GM12878 (cell line): ENCODE data around the gene MRNIP. TPM values are rescaled to one million over a fixed set of nuclear protein-coding genes. Genes with fewer than 3 reads are reported as not detected.

Source experiments
- ATAC-seq: fragments of 200-7000 bp; cut with Tn5 transposase; 3 replicates; pipeline ENCODE4 v1.9.1; 2020; ENCODE audit warnings: mild to moderate bottlenecking, moderate library complexity
- BruUV-seq: library from RNA; stranded (reverse); fragments of 400-500 nt; replicated peaks from 2 replicates; lab custom pipeline; 2021; lab: Mats Ljungman, UMichigan
- CTCF ChIA-PET: fragments of 300-600 bp; sonication (Branson Sonifier 250); formaldehyde crosslinking; extraction: SDS; loops from one replicate; lab custom pipeline; 2021; ENCODE audit warnings: inconsistent platforms; lab: Yijun Ruan, JAX
- POLR2A ChIA-PET: fragments of 350-600 bp; formaldehyde crosslinking; extraction: SDS; loops from one replicate; lab custom pipeline; 2021; ENCODE audit warnings: inconsistent platforms; lab: Charles Lee
- RAD21 ChIA-PET: fragments of 300-600 bp; sonication (Branson Sonifier 250); formaldehyde crosslinking; loops from one replicate; lab custom pipeline; 2023; ENCODE audit warnings: antibody characterized with exemption; ENCODE audit not compliant: unreplicated experiment; lab: Charles Lee
- SMC1A ChIA-PET: fragments of 300-600 bp; sonication (Branson Sonifier 250); formaldehyde crosslinking; loops from one replicate; lab custom pipeline; 2023; ENCODE audit not compliant: unreplicated experiment, uncharacterized antibody; lab: Charles Lee
- DNase-seq: peaks from one replicate; pipeline ENCODE4 v3.0.0-alpha.2; 2011; ENCODE audit warnings: low read depth, low spot score
- FAIRE-seq: peaks from 3 replicates; lab custom pipeline; 2011; peaks lifted over from hg19 to GRCh38; lab: Jason Lieb, UNC
- H2AFZ ChIP-seq: 2 replicates; pipeline ENCODE4 v1.6.0; 2011; ENCODE audit warnings: low read depth, low read length, control low read depth; ENCODE audit not compliant: control insufficient read depth
- H3K27ac ChIP-seq: 2 replicates; pipeline ENCODE4 v1.5.1; 2011; ENCODE audit warnings: control low read depth; ENCODE audit not compliant: control insufficient read depth, insufficient read depth
- H3K27me3 ChIP-seq, 2 experiments: replicated peaks in 1 of 2; 2 replicates each; pipeline versions ENCODE4 v1.6.0 to v1.6.1; 2011; ENCODE audit warnings: low read length in 1 of 2; ENCODE audit not compliant: control insufficient read depth in 2 of 2, insufficient read depth in 2 of 2
- H3K36me3 ChIP-seq, 2 experiments: 2 replicates each; pipeline ENCODE4 v1.5.1; 2011; ENCODE audit warnings: low read length in 1 of 2; ENCODE audit not compliant: control insufficient read depth in 2 of 2, insufficient read depth in 2 of 2
- H3K4me1 ChIP-seq: 2 replicates; pipeline ENCODE4 v1.6.1; 2011; ENCODE audit warnings: mild to moderate bottlenecking, low read length, moderate library complexity, mixed read lengths; ENCODE audit not compliant: control insufficient read depth, insufficient read depth
- H3K4me2 ChIP-seq: 2 replicates; pipeline ENCODE4 v1.6.0; 2011; ENCODE audit warnings: control low read depth; ENCODE audit not compliant: control insufficient read depth, insufficient read depth
- H3K4me3 ChIP-seq: fragments of 200-600 bp; sonication (generic); 2 replicates; pipeline ENCODE4 v1.5.1; 2016
- H3K79me2 ChIP-seq: 2 replicates; pipeline ENCODE4 v1.6.0; 2011; ENCODE audit warnings: low read length; ENCODE audit not compliant: control insufficient read depth, insufficient read depth
- H3K9ac ChIP-seq: 2 replicates; pipeline ENCODE4 v1.8.0; 2011; ENCODE audit warnings: low read length, control low read depth, mixed read lengths; ENCODE audit not compliant: control insufficient read depth, insufficient read depth
- H3K9me3 ChIP-seq: replicated peaks from 3 replicates; pipeline ENCODE4 v1.5.1; 2011; ENCODE audit warnings: mild to moderate bottlenecking, low read length; ENCODE audit not compliant: control insufficient read depth, insufficient read depth
- H4K20me1 ChIP-seq: 2 replicates; pipeline ENCODE4 v1.6.0; 2011; ENCODE audit not compliant: control insufficient read depth, insufficient read depth
- BCL11A ChIP-seq: IDR thresholded peaks from 2 replicates; pipeline ENCODE4 v1.6.1; 2011; ENCODE audit warnings: low read depth, low read length
- E2F8 ChIP-seq: fragments of 450-650 bp; IDR thresholded peaks from 2 replicates; pipeline ENCODE4 v1.6.1; 2018; ENCODE audit warnings: mild to moderate bottlenecking, low read depth, moderate library complexity; ENCODE audit not compliant: partially characterized antibody
- EED ChIP-seq: sonication (generic); IDR thresholded peaks from 2 replicates; pipeline ENCODE4 v1.6.1; 2016; ENCODE audit warnings: antibody characterized with exemption, low read depth
- IKZF2 ChIP-seq, 2 experiments: fragments of 450-650 bp; IDR thresholded peaks; 2 replicates each; pipeline ENCODE4 v1.6.1; 2017; ENCODE audit warnings: mild to moderate bottlenecking in 2 of 2, moderate library complexity in 2 of 2
- IRF3 ChIP-seq: fragments of 450-650 bp; IDR thresholded peaks from 2 replicates; pipeline ENCODE4 v1.6.1; 2014; ENCODE audit warnings: mild to moderate bottlenecking
- NBN ChIP-seq: fragments of 450-650 bp; IDR thresholded peaks from 2 replicates; pipeline ENCODE4 v1.6.1; 2016
- PAX5 ChIP-seq: IDR thresholded peaks from 2 replicates; pipeline ENCODE4 v1.6.1; 2011; ENCODE audit warnings: low read depth, low read length, borderline replicate concordance
- PAX8 ChIP-seq: fragments of 450-650 bp; IDR thresholded peaks from 2 replicates; pipeline ENCODE4 v1.6.1; 2017; ENCODE audit warnings: mild to moderate bottlenecking, moderate library complexity
- PML ChIP-seq: IDR thresholded peaks from 2 replicates; pipeline ENCODE4 v1.6.1; 2012; ENCODE audit warnings: low read length, inconsistent platforms
- RBBP5 ChIP-seq: fragments of 200-600 bp; sonication (generic); conservative IDR thresholded peaks from 2 replicates; pipeline ENCODE4 v1.6.1; 2016
- SUZ12 ChIP-seq: fragments of 200-600 bp; sonication (generic); IDR thresholded peaks from one replicate; pipeline ENCODE4 v1.6.1; 2018; ENCODE audit warnings: antibody characterized with exemption, mild to moderate bottlenecking; ENCODE audit not compliant: unreplicated experiment
- TAF1 ChIP-seq: IDR thresholded peaks from 2 replicates; pipeline ENCODE4 v1.6.1; 2011; ENCODE audit warnings: mild to moderate bottlenecking, low read depth, low read length, borderline replicate concordance
- ZBTB11 ChIP-seq: fragments of 450-650 bp; formaldehyde crosslinking; IDR thresholded peaks from 2 replicates; pipeline ENCODE4 v1.5.0; 2022; ENCODE audit warnings: mild to moderate bottlenecking, missing genetic modification characterization
- ZNF217 ChIP-seq: fragments of 450-650 bp; IDR thresholded peaks from 2 replicates; pipeline ENCODE4 v1.6.1; 2017; ENCODE audit warnings: antibody characterized with exemption, mild to moderate bottlenecking
- WGBS: methylation state at CpG from one replicate; pipeline ENCODE4 v1.1.6; 2016; ENCODE audit warnings: low lambda C conversion rate; ENCODE audit not compliant: insufficient replicate concordance, insufficient coverage; ENCODE audit errors: missing lambda C conversion rate; 5-methylcytosine and 5-hydroxymethylcytosine counted together
- in situ Hi-C: fragments of 300-500 bp; cut with MboI; formaldehyde crosslinking; loops from 9 replicates; pipeline ENCODE4 v1.14.3; 2018; ENCODE audit warnings: mixed read lengths
- intact Hi-C: fragments of 100-400 bp; cut with micrococcal nuclease; formaldehyde crosslinking; loops from one replicate; pipeline ENCODE4 v1.14.2; 2022; ENCODE audit not compliant: unreplicated experiment
- polyA plus RNA-seq, 11 experiments: library from polyadenylated mRNA; depleted of rRNA in 4 of 11; unstranded in 6 of 11; stranded (reverse) in 5 of 11; fragments of >200 nt; fragmentation: Nextera tagmentation in 4 of 11; fragmentation: Illumina TruSeq in 1 of 11; extraction: Ambion mirVana in 4 of 11; extraction: Trizol in 1 of 11; gene quantifications; 1 replicate in 1 of 11; 2 replicates in 10 of 11; pipeline versions ENCODE4 v1.2.1 to v1.2.3, GENCODE V29; 2011 to 2016; ENCODE audit warnings: inconsistent platforms in 2 of 11, missing spikeins in 2 of 11, low read depth in 1 of 11
- total RNA-seq, 4 experiments: library from RNA; depleted of rRNA in 3 of 4; stranded (reverse); fragments of >200 nt in 3 of 4; fragmentation: Illumina TruSeq in 1 of 4; extraction: Trizol in 1 of 4; gene quantifications; 2 replicates each; pipeline versions ENCODE4 v1.2.1 to v1.2.3, GENCODE V29; 2013 to 2021

Gene MRNIP
- total and polyA plus RNA-seq, 10 of the 15 experiments (the other 5 are each of a cell fraction or from before 2014, with no cell fraction given), result 2.4 to 30.4 (median 13.1) TPM

- no peak for TF ChIP-seq E2F8
- no peak for TF ChIP-seq SUZ12
- TF ChIP-seq PML, result no peak
- TF ChIP-seq ZNF217, result no peak
- TF ChIP-seq EED, result no peak
- TF ChIP-seq TAF1, result no peak
- TF ChIP-seq IKZF2 (IDR thresholded peaks at IDR 0.05), result no peak
- no peak for TF ChIP-seq PAX8
These were observed 59.0 kb downstream of the MRNIP start (continued) for GRCh38 chr5:179799644-179799973.

- no peak overlapping the region for H3K27ac ChIP-seq
- ATAC-seq (no peak), DNase-seq (no peak)
- H3K4me3 ChIP-seq, result no peak overlapping the region
- SMC1A ChIA-PET, result no interaction called here
- WGBS, result 92% methylated on average over 36 of the region's 36 CpGs
- no peak for TF ChIP-seq PAX5
- no peak for TF ChIP-seq NBN
- TF ChIP-seq BCL11A, result no peak
- TF ChIP-seq ZBTB11 (CRISPR knock-in tag), result no peak
- TF ChIP-seq IRF3, result no peak
- no peak for TF ChIP-seq RBBP5
- TF ChIP-seq, all 136 proteins: peak for 0
- CTCF ChIA-PET, result interaction anchor here (0.7 to 2.5 kb wide), 2 partner anchors 36 to 70 kb away, joined by 3 to 16 read pairs; no protein-coding TSS in a partner anchor
- intact Hi-C loops (loop anchor here (5.0 kb wide), 1 partner anchor 37 kb away; no protein-coding TSS in a partner anchor), in situ Hi-C loops (loop anchor here (25.0 kb wide), 1 partner anchor 288 kb away; no protein-coding TSS in a partner anchor)
- H3K9ac ChIP-seq, result no peak overlapping the region
- peaks cover 5% of the 10 kb centered on the region for H3K79me2 ChIP-seq
- BruUV-seq, result no TSS peak
- peaks cover 20% of the 10 kb centered on the region for H3K4me1 ChIP-seq
- H3K9me3 ChIP-seq, result no peaks in the 10 kb centered on the region
- peaks cover 0 to 13% of the 10 kb centered on the region in 2 experiments; a peak in 2 of 4 replicates for H3K36me3 ChIP-seq
- no peaks in the 10 kb centered on the region for H3K27me3 ChIP-seq
- no peaks in the 10 kb centered on the region for H4K20me1 ChIP-seq
- POLR2A ChIA-PET, result no interaction called here
- no peak overlapping the region for H2AFZ ChIP-seq
- RAD21 ChIA-PET, result interaction anchor here (0.6 kb wide), 1 partner anchor 65 kb away, joined by 3 read pairs; no protein-coding TSS in a partner anchor
- no peak for FAIRE-seq
- H3K4me2 ChIP-seq, result no peak overlapping the region
These were observed 59.6 kb downstream of the MRNIP start for GRCh38 chr5:179798771-179799643.
